HG03354 (cell line): ENCODE data around the gene ICAM5.
"Not testable (repeated sequence)": the region's sequence is repeated elsewhere in the genome, so short reads cannot be mapped to it uniquely, and the experiment has no call there.

Experiments used
- ATAC-seq: cut with Tn5 transposase; IDR thresholded peaks from one replicate; pipeline ENCODE4 v1.9.1; 2021; ENCODE audit warnings: mild to moderate bottlenecking; ENCODE audit not compliant: unreplicated experiment, poor library complexity, severe bottlenecking

ICAM5 gene

DNA sequence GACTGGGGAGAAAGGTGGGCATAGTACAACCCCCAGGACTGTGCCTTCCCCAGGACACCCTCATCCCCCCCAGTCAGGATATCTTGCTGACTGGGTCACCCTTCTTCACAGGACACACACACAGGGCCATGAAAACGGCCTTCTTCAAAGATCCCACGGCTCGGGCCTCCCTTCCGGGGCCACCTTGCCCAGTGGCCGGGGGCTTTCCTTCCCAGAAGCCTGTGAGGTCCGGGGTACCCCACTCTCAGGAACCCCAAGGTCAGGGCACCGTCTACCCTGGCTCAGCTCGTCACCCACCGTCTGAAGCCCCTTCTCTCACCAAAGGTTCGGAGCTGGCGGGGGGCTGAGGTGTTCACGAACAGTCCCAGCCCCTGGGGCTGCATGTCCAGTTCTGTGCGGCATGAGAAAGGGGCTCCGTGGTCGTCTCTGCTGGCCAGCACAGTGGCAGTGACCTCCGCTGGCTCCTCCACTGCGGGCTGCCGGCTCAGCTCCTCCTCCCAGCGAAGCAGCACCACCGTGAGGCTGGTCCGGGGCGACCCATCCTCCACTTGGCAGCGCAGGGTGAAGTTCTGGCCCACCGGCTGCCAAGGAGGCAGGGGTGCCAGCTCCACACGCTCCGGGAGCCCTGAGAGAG lies 45.7 kb downstream of the ICAM5 start:
- ATAC-seq: no peak

DNA sequence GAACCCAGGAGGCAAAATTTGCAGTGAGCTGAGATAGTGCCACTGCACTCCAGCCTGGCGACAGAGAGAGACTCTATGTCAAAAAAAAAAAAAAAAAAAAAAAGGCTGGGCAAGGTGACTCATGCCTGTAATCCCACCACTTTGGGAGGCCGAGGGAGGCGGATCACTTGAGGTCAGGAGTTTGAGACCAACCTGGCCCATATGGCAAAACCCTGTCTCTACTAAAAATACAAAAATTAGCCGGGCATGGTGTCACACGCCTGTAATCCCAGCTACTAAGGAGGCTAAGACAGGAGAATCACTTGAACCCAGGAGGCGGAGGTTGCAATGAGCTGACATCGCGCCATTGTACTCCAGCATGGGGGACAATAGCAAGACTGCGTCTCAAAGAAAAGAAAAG lies 47.0 kb downstream of the ICAM5 start:
- not testable (repeated sequence) for ATAC-seq

DNA sequence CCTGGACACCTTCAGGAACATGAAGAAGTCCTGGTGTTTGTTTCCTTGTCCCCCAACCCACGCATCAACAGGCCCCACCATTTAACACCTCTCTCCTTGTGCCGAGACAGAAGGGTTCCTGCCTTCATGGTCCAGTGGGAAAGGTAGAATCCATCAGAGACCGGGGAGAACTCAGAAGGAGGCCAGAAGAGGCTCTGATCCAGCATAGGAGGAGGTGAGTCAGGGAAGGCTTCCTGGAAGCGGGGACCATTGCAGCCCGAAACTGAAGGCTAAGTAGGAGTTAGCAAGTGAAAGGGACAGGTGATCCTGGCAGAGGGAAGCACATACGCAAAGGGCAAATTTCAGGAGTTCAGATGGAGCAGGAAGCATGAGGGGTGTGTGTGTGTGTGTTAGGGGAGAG lies 49.2 kb downstream of the ICAM5 start:
- ATAC-seq: no peak

GRCh38 chr19:10339380-10339960 lies 49.7 kb downstream of the ICAM5 start, which contains the start of gene ICAM3:
TSS of gene ICAM3 (minus strand) at chr19:10339624. CDS start at chr19:10339614, 10 bp downstream.
- ATAC-seq: peak; percentile 78

GRCh38 chr19:10339977-10340376 lies 50.2 kb downstream of the ICAM5 start:
- no peak for ATAC-seq

GRCh38 chr19:10343495-10343894 lies 53.7 kb downstream of the ICAM5 start:
- no peak for ATAC-seq

- ATAC-seq: no peak
Measured at GRCh38 chr19:10344780-10345179, 55.0 kb downstream of the ICAM5 start.
